Measurements from ENCODE around the gene SLC25A29.

- TF ChIP-seq CTCF (IDR thresholded peaks at IDR 0.05) = no peak
- TF ChIP-seq POLR2A (IDR thresholded peaks at IDR 0.05) = no peak
Observed at GRCh38 chr14:100294213-100294962, 11.9 kb downstream of the SLC25A29 start.

Data from sigmoid colon (tissue), 3 donors.